Mononuclear cell (primary cell): ENCODE data around the gene BICD2. TPM values are rescaled to one million over a fixed set of nuclear protein-coding genes. Genes with fewer than 3 reads are reported as not detected.

ENCODE experiments used
- H3K27me3 ChIP-seq: 2 replicates; pipeline ENCODE4 v1.6.0; 2011; ENCODE audit warnings: low read length, control low read depth; ENCODE audit not compliant: insufficient read depth
- H3K4me1 ChIP-seq: 2 replicates; pipeline ENCODE4 v1.5.1; 2011; ENCODE audit warnings: mild to moderate bottlenecking, low read length, control low read depth; ENCODE audit not compliant: insufficient read depth
- H3K4me3 ChIP-seq: 2 replicates; pipeline ENCODE4 v1.5.1; 2011; ENCODE audit warnings: mild to moderate bottlenecking, low read length, moderate library complexity
- H3K9me3 ChIP-seq: 2 replicates; pipeline ENCODE4 v1.5.1; 2011; ENCODE audit warnings: low read depth, mild to moderate bottlenecking, control low read depth, low read length
- total RNA-seq: library from RNA; depleted of rRNA; stranded (reverse); fragments of >200 nt; gene quantifications from one replicate; pipeline ENCODE4 v1.2.3, GENCODE V29; 2012

BICD2 gene
- total RNA-seq, 1 donor, result 27.9 TPM

GRCh38 chr9:92710368-92710767, 54.3 kb downstream of the BICD2 start:
- Histone ChIP-seq H3K4me1 (peaks cover 7% of the 10 kb centered on the region), H3K9me3 (no peaks in the 10 kb centered on the region), H3K4me3 (no peak overlapping the region), H3K27me3 (no peaks in the 10 kb centered on the region)

GRCh38 chr9:92709954-92710353, 54.7 kb downstream of the BICD2 start:
- H3K27me3 ChIP-seq, result no peaks in the 10 kb centered on the region
- H3K4me1 ChIP-seq, result peaks cover 7% of the 10 kb centered on the region
- no peaks in the 10 kb centered on the region for H3K9me3 ChIP-seq
- H3K4me3 ChIP-seq, result no peak overlapping the region

GRCh38 chr9:92709240-92709639, 55.4 kb downstream of the BICD2 start:
- Histone ChIP-seq H3K9me3 (no peaks in the 10 kb centered on the region), H3K4me3 (no peak overlapping the region), H3K27me3 (no peaks in the 10 kb centered on the region), H3K4me1 (peaks cover 7% of the 10 kb centered on the region)

DNA sequence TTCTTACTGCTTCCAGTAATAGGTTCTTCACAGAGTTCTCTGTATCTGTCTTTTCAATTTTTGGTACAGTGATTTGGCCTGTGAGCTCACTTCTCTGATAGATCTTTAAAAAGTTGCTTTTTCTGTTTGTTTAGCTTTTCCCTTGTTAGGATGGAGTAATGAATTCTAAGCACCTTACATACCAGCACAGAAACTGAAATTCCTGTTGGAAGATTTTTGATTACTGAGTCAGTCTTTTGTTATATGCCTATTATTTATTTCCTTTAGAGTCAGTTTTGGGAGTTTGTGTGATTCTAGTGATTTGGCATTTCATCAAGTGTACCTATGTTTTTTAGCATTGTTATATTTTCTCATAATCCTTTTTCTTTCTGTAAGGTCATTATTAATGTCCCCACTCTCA, 57.1 kb downstream of the BICD2 start:
- no peak overlapping the region for H3K4me3 ChIP-seq
- H3K9me3 ChIP-seq, result no peaks in the 10 kb centered on the region
- H3K27me3 ChIP-seq, result no peaks in the 10 kb centered on the region
- H3K4me1 ChIP-seq, result peaks cover 7% of the 10 kb centered on the region

DNA sequence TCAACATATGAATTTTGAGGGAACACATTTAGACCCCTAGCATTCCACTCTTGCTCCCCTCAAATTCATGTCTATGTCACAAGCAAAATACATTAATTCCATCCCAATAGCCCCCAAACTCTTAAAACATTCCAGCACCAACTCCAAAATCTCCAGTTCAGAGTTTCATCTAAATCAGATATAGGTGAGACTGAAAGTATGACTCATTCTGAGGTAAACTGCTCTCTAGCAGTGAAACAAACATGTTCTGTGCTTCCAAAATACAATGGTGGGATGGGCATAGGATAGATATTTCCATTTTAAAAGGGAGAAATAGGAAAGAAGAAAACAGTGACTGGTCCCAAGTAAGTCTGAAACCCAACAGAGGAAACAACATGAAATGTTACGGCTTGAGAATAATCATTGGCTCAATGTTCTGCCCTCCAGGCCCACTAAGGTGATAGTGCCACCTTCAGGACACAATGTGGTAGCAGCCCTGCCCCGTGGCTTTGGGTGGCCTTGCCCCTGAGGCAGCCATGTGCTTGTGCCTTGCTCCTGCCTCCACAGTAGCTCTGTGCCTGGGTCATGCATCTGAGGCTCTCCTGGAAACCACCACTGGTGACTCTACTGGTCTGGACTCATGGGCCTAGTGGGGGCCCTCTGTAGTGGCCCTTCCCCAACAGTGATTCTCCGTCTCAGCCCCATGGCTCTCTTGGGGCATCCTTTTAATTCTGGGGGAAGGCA, 58.3 kb downstream of the BICD2 start:
- Histone ChIP-seq H3K4me1 (no peaks in the 10 kb centered on the region), H3K9me3 (no peaks in the 10 kb centered on the region), H3K27me3 (no peaks in the 10 kb centered on the region), H3K4me3 (no peak overlapping the region)

DNA sequence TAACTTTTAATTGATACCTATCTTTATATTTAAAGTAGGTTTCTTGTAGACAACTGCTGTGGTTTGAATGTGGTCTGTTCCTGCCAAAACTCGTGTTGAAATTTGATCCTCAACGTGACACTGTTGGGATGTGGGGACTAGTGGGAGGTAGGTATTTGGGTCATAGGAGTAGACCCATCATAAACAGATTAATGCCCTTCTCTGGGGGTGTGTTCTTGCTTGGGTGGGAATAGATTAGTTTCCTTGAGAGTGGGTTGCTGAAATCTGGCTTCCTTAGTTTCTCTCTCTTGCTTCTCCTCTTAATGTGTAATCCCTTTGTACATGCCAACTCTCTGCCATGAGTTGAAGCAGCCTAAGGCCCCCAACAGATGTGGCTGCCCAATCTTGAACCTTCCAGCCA, 60.1 kb downstream of the BICD2 start:
- Histone ChIP-seq H3K27me3 (no peaks in the 10 kb centered on the region), H3K9me3 (no peaks in the 10 kb centered on the region), H3K4me1 (no peaks in the 10 kb centered on the region), H3K4me3 (no peak overlapping the region)

DNA sequence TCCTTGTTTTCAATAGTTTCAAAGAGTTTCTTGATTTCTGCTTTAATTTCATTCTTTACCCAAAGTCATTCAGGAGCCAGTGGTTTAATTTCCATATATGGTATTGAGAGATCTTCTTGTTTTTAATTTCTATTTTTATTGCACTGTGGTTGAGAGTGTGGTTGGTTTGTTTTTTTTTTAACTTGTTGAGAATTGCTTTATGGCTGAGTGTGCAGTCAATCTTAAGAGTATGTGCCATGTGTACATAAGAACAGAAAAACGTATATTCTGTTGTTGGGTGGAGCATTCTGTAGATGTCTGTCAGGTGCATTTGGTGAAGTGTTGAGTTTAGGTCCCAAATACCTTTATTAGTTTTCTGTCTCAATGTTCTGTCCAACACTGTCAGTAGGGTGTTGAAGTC, 68.0 kb downstream of the BICD2 start:
- no peak overlapping the region for H3K4me3 ChIP-seq
- no peaks in the 10 kb centered on the region for H3K27me3 ChIP-seq
- H3K9me3 ChIP-seq, result peaks cover 39% of the 10 kb centered on the region
- H3K4me1 ChIP-seq, result no peaks in the 10 kb centered on the region

DNA sequence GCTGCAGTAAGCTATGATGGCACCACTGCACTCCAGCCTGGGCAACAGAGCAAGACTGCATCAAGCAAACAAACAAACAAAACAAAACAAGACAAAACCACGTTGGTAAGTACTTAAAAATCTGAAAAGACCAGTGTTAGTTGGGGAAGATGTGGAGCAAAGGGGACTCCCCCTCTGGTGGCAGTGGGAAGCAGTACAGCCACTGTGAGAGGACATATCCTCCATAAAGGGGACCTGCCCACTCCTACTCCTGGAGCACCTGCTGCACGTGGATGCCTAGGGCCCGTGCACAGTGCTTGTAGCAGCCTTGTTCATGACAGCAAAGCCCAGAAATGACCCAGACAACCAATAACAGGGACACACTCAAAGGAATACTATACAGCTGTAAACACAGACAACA, 77.7 kb downstream of the BICD2 start:
- H3K27me3 ChIP-seq, result no peaks in the 10 kb centered on the region
- no peaks in the 10 kb centered on the region for H3K4me1 ChIP-seq
- H3K4me3 ChIP-seq, result no peak overlapping the region
- H3K9me3 ChIP-seq, result peaks cover 7% of the 10 kb centered on the region

GRCh38 chr9:92685022-92685421, 79.6 kb downstream of the BICD2 start:
- H3K27me3 ChIP-seq, result no peaks in the 10 kb centered on the region
- no peak overlapping the region for H3K4me3 ChIP-seq
- no peaks in the 10 kb centered on the region for H3K9me3 ChIP-seq
- no peaks in the 10 kb centered on the region for H3K4me1 ChIP-seq

DNA sequence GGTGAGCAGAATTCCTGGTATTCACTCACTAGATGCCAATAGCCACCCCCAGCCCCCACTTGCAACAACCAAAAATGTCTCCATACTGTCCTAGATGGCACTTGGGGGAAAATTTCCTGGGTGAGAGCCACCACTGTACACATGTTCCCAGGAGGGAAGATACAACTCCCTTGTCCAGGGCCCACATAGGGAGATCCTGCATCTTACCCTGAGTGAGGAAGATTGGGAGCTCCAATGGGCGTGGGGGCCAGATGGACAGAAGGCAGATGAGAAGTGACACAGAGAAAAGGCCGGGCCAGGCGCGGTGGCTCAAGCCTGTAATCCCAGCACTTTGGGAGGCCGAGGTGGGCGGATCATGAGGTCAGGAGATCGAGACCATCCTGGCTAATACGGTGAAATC, 82.4 kb downstream of the BICD2 start:
- Histone ChIP-seq H3K9me3 (no peaks in the 10 kb centered on the region), H3K4me3 (no peak overlapping the region), H3K4me1 (no peaks in the 10 kb centered on the region), H3K27me3 (no peaks in the 10 kb centered on the region)

DNA sequence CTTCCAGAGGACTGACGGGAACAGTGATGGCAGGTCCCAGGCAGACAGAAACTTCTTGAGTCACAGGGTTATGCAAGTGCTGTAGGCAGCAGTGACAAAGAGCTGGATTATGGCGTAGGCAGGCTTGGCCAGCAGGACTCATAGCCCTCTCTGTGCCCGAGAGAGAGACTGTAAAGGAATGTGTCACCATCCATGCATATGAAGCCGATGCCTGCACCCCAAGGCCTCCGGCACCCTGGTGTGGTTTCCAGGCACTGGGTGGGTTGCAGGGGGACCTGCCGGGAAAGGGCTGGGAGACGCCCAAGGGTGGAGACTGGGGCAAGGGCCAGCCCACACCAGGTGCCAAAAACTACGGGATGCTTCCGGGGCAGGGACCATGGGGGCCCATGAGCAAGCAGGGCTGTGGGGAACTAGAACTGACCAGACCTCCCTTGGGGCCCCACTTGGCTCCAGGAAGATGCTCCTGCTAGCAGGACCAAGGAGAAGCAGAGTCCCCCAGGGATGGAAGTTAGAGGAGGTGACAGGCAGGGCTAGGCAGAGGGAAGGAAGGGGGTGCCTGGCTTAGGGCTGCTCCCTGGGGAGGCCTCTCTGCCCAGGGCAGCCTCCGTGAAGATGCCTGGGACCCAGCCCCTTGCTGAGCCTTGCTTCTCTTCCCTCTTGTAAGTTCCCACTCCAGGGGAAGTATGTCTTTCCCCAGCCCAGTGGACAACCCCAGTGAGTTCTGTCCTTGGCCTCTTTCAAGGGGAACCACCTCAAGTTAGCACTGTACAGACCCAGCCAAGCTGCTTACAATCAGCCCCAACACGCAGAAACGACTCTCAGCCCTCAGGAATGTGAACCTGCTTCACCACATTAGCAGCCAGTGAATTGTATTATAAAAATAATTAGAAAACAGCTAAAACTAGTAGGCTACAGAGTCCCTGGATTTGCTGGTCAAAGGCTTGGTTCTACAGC, 84.2 kb downstream of the BICD2 start:
- no peaks in the 10 kb centered on the region for H3K4me1 ChIP-seq
- H3K27me3 ChIP-seq, result no peaks in the 10 kb centered on the region
- H3K4me3 ChIP-seq, result no peak overlapping the region
- H3K9me3 ChIP-seq, result no peaks in the 10 kb centered on the region

GRCh38 chr9:92679413-92680165, 85.0 kb downstream of the BICD2 start:
- no peaks in the 10 kb centered on the region for H3K4me1 ChIP-seq
- H3K27me3 ChIP-seq, result no peaks in the 10 kb centered on the region
- no peaks in the 10 kb centered on the region for H3K9me3 ChIP-seq
- no peak overlapping the region for H3K4me3 ChIP-seq

- Histone ChIP-seq H3K4me1 (peaks cover 22% of the 10 kb centered on the region), H3K4me3 (no peak overlapping the region), H3K9me3 (no peaks in the 10 kb centered on the region), H3K27me3 (no peaks in the 10 kb centered on the region)
Observed at GRCh38 chr9:92671323-92671722, 93.3 kb downstream of the BICD2 start.

- H3K27me3 ChIP-seq, result no peaks in the 10 kb centered on the region
- H3K9me3 ChIP-seq, result no peaks in the 10 kb centered on the region
- peak within 1 kb of the TSS; percentile 65 for H3K4me3 ChIP-seq
- H3K4me1 ChIP-seq, result peaks cover 22% of the 10 kb centered on the region
Observed at GRCh38 chr9:92669890-92670708, 94.5 kb downstream of the BICD2 start, which contains the start of gene IPPK. IPPK (minus strand) TSS chr9:92670131; CDS start chr9:92669988, 143 bp downstream.
